Ishikawa (cell line): ENCODE data around the gene SLC16A7.

Experiments used
- CEBPB ChIP-seq: IDR thresholded peaks from 2 replicates; pipeline ENCODE4 v1.6.1; 2012
- CREB1 ChIP-seq: IDR thresholded peaks from 2 replicates; pipeline ENCODE4 v1.6.1; 2012; ENCODE audit warnings: low read depth
- EP300 ChIP-seq: IDR thresholded peaks from 2 replicates; pipeline ENCODE4 v1.6.1; 2012; ENCODE audit warnings: borderline replicate concordance
- FOXM1 ChIP-seq: IDR thresholded peaks from 2 replicates; pipeline ENCODE4 v1.6.1; 2012; ENCODE audit warnings: low read depth, borderline replicate concordance
- MAX ChIP-seq: IDR thresholded peaks from 2 replicates; pipeline ENCODE4 v1.6.1; 2012
- NFIC ChIP-seq: IDR thresholded peaks from 2 replicates; pipeline ENCODE4 v1.6.1; 2012
- RAD21 ChIP-seq: IDR thresholded peaks from 2 replicates; pipeline ENCODE4 v1.6.1; 2012; ENCODE audit warnings: low read depth
- REST ChIP-seq: IDR thresholded peaks from 2 replicates; pipeline ENCODE4 v1.6.1; 2012; ENCODE audit warnings: low read depth, mild to moderate bottlenecking
- TAF1 ChIP-seq: IDR thresholded peaks from 2 replicates; pipeline ENCODE4 v1.6.1; 2012; ENCODE audit warnings: low read depth, mild to moderate bottlenecking
- TCF12 ChIP-seq: IDR thresholded peaks from 2 replicates; pipeline ENCODE4 v1.6.1; 2012; ENCODE audit warnings: low read depth
- USF1 ChIP-seq: IDR thresholded peaks from 2 replicates; pipeline ENCODE4 v1.6.1; 2012
- YY1 ChIP-seq: IDR thresholded peaks from 2 replicates; pipeline ENCODE4 v1.6.1; 2012; ENCODE audit warnings: low read depth
- ZBTB7A ChIP-seq: IDR thresholded peaks from 2 replicates; pipeline ENCODE4 v1.6.1; 2012; ENCODE audit warnings: low read depth

Gene SLC16A7

GRCh38 chr12:59660921-59661597 is 65.2 kb downstream of the SLC16A7 start:
- TF ChIP-seq NFIC (no peak), REST (no peak), TAF1 (no peak), TCF12 (no peak), FOXM1 (no peak), EP300 (no peak), ZBTB7A (no peak)

- TF ChIP-seq YY1 (no peak), RAD21 (no peak), CREB1 (no peak), ZBTB7A (no peak), EP300 (no peak), NFIC (no peak), TAF1 (no peak)
These were observed 68.7 kb downstream of the SLC16A7 start for GRCh38 chr12:59664495-59664894.

- no peak for TF ChIP-seq RAD21
These were observed 69.9 kb downstream of the SLC16A7 start for GRCh38 chr12:59665701-59666100.

- TF ChIP-seq CREB1 = no peak
- no peak for TF ChIP-seq CEBPB
- no peak for TF ChIP-seq EP300
These were observed 72.8 kb downstream of the SLC16A7 start for GRCh38 chr12:59668674-59669073.

GRCh38 chr12:59672273-59672672 is 76.4 kb downstream of the SLC16A7 start:
- TF ChIP-seq CEBPB (no peak), CREB1 (no peak), MAX (no peak), REST (no peak), FOXM1 (no peak), TAF1 (no peak), EP300 (no peak)

GRCh38 chr12:59675461-59675860 is 79.6 kb downstream of the SLC16A7 start:
- TF ChIP-seq YY1 (no peak), EP300 (no peak), ZBTB7A (no peak), CREB1 (no peak), FOXM1 (no peak), REST (no peak), TAF1 (no peak), MAX (no peak), USF1 (no peak)
